NT2/D1 (cell line): ENCODE measurements around the gene SHC2.

Source experiments
- DNase-seq: peaks from one replicate; pipeline ENCODE4 v3.0.0-alpha.2; 2011; ENCODE audit warnings: low read depth, low spot score
- H3K27me3 ChIP-seq: 2 replicates; pipeline ENCODE4 v1.6.0; 2011; ENCODE audit warnings: mild to moderate bottlenecking; ENCODE audit not compliant: insufficient read length, insufficient read depth
- H3K36me3 ChIP-seq: 2 replicates; pipeline ENCODE4 v1.6.1; 2011; ENCODE audit warnings: mild to moderate bottlenecking, low read length, mixed read lengths; ENCODE audit not compliant: insufficient read depth, insufficient read length
- H3K4me1 ChIP-seq: 2 replicates; pipeline ENCODE4 v1.5.1; 2011; ENCODE audit not compliant: insufficient read depth, insufficient read length
- H3K4me3 ChIP-seq: 2 replicates; pipeline ENCODE4 v1.5.1; 2011; ENCODE audit warnings: low read depth; ENCODE audit not compliant: insufficient read length
- H3K9ac ChIP-seq: 2 replicates; pipeline ENCODE4 v1.6.0; 2011; ENCODE audit warnings: low read depth; ENCODE audit not compliant: insufficient read length
- H3K9me3 ChIP-seq: 2 replicates; pipeline ENCODE4 v1.5.1; 2011; ENCODE audit warnings: mild to moderate bottlenecking, low read length; ENCODE audit not compliant: insufficient read depth
- SUZ12 ChIP-seq: IDR thresholded peaks from 2 replicates; pipeline ENCODE4 v1.6.1; 2011; ENCODE audit not compliant: insufficient read length, insufficient read depth; ENCODE audit errors: extremely low read depth
- YY1 ChIP-seq: IDR thresholded peaks from 2 replicates; pipeline ENCODE4 v1.6.1; 2011; ENCODE audit not compliant: insufficient read length, insufficient read depth
- ZNF274 ChIP-seq: IDR thresholded peaks from 2 replicates; pipeline ENCODE4 v1.6.1; 2011; ENCODE audit warnings: mild to moderate bottlenecking, low read depth, low read length

The SHC2 gene

GRCh38 chr19:373391-374182 lies 87.2 kb downstream of the SHC2 start:
- no peak for DNase-seq
- TF ChIP-seq SUZ12 (no peak), ZNF274 (no peak), YY1 (no peak)
- Histone ChIP-seq H3K4me1 (peaks cover 13% of the 10 kb centered on the region), H3K27me3 (no peaks in the 10 kb centered on the region), H3K9ac (no peak overlapping the region), H3K9me3 (no peaks in the 10 kb centered on the region), H3K36me3 (no peaks in the 10 kb centered on the region), H3K4me3 (no peak overlapping the region)

- no peak overlapping the region for H3K9ac ChIP-seq
- H3K27me3 ChIP-seq: no peaks in the 10 kb centered on the region
- no peak for DNase-seq
Observed at GRCh38 chr19:372306-372890, 88.4 kb downstream of the SHC2 start.

DNA sequence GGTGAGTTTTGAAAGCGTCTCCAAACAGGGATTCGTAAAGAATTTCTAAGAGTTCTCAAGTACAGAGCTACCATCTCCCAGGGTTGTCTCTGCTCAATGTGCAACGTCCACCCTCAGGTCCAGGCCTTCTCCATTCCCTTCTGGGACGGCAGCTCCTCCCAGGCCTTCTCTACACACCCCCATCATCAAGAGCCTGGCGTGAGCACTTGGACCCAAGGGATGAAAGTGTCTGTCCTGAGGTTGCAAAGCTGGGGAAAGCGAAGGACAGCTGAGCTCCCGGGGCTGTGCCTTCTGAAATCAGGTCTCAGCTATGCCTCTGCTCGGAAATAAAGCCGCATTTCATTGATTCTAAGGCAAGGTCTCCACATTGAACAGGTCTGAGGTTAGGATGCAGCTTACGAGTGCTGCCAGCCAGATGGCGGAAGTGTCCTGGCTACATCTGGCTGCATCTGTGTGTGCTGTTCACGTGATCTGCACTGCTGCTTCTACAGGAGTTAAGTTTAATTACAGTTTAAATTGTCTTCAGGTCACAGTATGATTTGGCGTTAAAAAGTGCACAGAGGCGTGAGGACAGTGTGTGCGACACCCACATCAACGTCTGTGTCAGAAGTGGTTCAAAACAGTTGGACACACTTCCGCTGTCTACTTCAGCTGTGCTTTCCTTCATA lies 89.2 kb downstream of the SHC2 start:
- no peaks in the 10 kb centered on the region for H3K36me3 ChIP-seq
- H3K4me3 ChIP-seq: no peak overlapping the region
- no peak overlapping the region for H3K9ac ChIP-seq
- peaks cover 13% of the 10 kb centered on the region for H3K4me1 ChIP-seq
- TF ChIP-seq SUZ12 (no peak), ZNF274 (no peak), YY1 (no peak)
- no peaks in the 10 kb centered on the region for H3K9me3 ChIP-seq
- DNase-seq: no peak
- H3K27me3 ChIP-seq: no peaks in the 10 kb centered on the region

More at GRCh38 chr19:372306-372890, 88.4 kb downstream of the SHC2 start:
- Histone ChIP-seq H3K4me3 (no peak overlapping the region), H3K4me1 (peaks cover 13% of the 10 kb centered on the region), H3K9me3 (no peaks in the 10 kb centered on the region), H3K36me3 (no peaks in the 10 kb centered on the region)
- TF ChIP-seq YY1: no peak
- TF ChIP-seq SUZ12: no peak
- no peak for TF ChIP-seq ZNF274

DNA sequence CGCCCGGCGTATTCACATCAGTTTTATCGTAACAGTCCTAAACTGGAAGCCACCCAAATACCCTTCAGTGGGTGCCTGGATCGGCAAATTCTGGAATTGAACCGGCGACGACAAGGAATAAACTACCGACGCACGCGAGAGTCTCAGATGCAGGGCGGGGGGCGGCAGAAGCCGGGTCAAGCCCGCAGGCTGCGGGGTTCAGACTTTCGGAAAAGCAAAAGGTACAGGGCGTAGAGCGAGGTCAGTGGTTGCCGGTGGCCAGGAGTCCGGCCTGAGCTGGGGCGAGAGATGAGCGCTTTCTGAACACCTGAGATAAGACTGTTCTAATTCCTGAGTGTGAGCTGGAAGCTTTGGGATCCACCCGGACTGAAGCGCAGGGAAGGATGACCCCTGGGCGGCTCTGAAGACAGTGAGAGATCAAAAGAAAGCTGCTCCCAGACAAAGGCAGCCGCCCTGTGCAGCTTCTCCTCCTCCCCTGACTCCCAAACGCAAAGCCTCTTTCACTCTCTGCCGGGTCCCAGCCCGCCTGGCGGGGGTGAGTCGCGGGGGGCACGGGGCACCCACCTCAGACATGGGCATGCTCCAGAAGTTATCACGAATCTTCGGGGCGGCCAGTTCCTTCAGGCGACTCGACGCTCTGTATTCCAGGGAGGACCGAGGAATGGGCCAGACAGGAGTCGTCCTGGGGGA lies 90.0 kb downstream of the SHC2 start:
- H3K9ac ChIP-seq: no peak overlapping the region
- peaks cover 11% of the 10 kb centered on the region for H3K4me1 ChIP-seq
- DNase-seq: no peak
- H3K9me3 ChIP-seq: no peaks in the 10 kb centered on the region
- TF ChIP-seq YY1: no peak
- no peak for TF ChIP-seq ZNF274
- no peak for TF ChIP-seq SUZ12
- no peak overlapping the region for H3K4me3 ChIP-seq
- H3K36me3 ChIP-seq: no peaks in the 10 kb centered on the region
- no peaks in the 10 kb centered on the region for H3K27me3 ChIP-seq

DNA sequence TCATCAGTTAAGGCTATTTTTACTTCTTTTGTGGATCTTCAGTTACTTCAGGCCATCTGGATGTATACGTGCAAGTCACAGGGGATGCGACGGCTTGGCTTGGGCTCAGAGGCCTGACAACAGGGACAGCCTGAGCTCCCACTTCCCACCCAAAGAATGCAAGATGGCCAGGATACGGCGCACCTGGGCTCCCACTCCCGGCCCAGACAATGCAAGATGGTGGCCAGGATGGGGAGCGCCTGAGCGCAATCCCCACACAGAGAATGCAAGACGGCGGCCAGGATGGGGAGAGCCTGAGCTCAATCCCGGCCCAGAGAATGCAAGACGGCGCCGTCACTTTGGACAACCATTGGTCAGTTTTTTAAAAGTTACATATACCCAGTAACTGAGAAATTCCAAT lies 91.0 kb downstream of the SHC2 start:
- Histone ChIP-seq H3K27me3 (no peaks in the 10 kb centered on the region), H3K36me3 (no peaks in the 10 kb centered on the region)

DNA sequence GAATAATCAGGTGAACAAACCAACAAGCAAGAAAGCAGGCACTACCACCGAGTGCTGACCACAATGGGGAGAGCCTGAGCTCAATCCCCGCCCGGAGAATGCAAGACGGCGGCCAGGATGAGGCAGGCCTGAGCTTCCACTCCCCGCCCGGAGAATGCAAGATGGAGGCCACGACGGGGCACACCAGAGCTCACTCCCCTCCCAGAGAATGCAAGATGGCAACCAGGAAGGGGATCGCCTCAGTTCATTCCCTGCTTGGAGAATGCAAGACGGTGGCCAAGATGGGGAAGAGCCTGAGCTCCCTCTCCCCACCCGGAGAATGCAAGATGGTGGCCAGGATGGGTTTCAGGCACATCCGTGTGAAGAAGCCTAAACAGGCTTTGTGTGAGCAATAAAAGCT lies 91.6 kb downstream of the SHC2 start:
- Histone ChIP-seq H3K27me3 (no peaks in the 10 kb centered on the region), H3K4me3 (no peak overlapping the region), H3K9me3 (no peaks in the 10 kb centered on the region), H3K4me1 (no peaks in the 10 kb centered on the region), H3K9ac (no peak overlapping the region), H3K36me3 (no peaks in the 10 kb centered on the region)
- TF ChIP-seq YY1: no peak
- TF ChIP-seq SUZ12: no peak
- no peak for TF ChIP-seq ZNF274
- no peak for DNase-seq

More for the DNA sequence above, 91.0 kb downstream of the SHC2 start:
- H3K9ac ChIP-seq: no peak overlapping the region
- no peak overlapping the region for H3K4me3 ChIP-seq
- no peak for TF ChIP-seq SUZ12
- TF ChIP-seq ZNF274: no peak
- TF ChIP-seq YY1: no peak
- DNase-seq: no peak
- no peaks in the 10 kb centered on the region for H3K9me3 ChIP-seq
- H3K4me1 ChIP-seq: peaks cover 4% of the 10 kb centered on the region
